ENCODE measurements around the gene TAF9.

The TAF9 gene, protein sequence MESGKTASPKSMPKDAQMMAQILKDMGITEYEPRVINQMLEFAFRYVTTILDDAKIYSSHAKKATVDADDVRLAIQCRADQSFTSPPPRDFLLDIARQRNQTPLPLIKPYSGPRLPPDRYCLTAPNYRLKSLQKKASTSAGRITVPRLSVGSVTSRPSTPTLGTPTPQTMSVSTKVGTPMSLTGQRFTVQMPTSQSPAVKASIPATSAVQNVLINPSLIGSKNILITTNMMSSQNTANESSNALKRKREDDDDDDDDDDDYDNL

GRCh38 chr5:69369340-69370121 lies at the start of gene TAF9, which contains the start of the genes AK6 and RAD17:
Gene TAF9 (minus strand): TSS chr5:69369520. CDS start chr5:69365737, 3,783 bp downstream.
Gene AK6 (minus strand): TSS chr5:69369520. CDS start chr5:69369490, 30 bp downstream.
Gene RAD17 (plus strand): TSS chr5:69369818. CDS start chr5:69372209, 2,391 bp downstream.
- TF ChIP-seq GATA2 (IDR thresholded peaks at IDR 0.05; ENCODE audit: low read depth, low read length) (no peak), GATA3 (IDR thresholded peaks at IDR 0.05; ENCODE audit: low read depth, low read length) (no peak)

- TF ChIP-seq GATA2 (IDR thresholded peaks at IDR 0.05; ENCODE audit: low read depth, low read length) (no peak), GATA3 (IDR thresholded peaks at IDR 0.05; ENCODE audit: low read depth, low read length) (no peak)
These were observed 49.2 kb upstream of the TAF9 start for GRCh38 chr5:69418554-69418953.

DNA sequence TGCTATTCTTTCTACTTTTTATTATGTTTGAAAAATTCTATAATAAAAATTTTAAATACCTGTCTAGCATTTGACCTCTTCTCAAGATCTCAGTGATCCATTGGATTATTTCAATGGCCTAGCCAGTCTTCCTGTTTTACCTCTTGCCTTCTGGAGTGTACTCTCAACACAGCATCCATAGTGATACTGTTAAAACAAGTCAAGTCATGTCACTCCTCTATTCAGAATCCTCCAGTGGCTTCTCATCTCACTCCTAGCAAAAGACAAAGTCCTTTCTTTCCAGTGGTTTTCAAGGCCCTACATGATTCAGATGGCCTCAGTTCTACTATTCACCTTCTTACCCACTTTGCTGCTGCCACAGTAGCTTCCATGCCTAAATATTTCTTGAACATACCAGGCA lies 47.4 kb upstream of the TAF9 start:
- TF ChIP-seq GATA2 (IDR thresholded peaks at IDR 0.05; ENCODE audit: low read depth, low read length) (no peak), GATA3 (IDR thresholded peaks at IDR 0.05; ENCODE audit: low read depth, low read length) (no peak)

GRCh38 chr5:69416180-69416579 lies 46.9 kb upstream of the TAF9 start:
- no peak for TF ChIP-seq GATA2 (IDR thresholded peaks at IDR 0.05; ENCODE audit: low read depth, low read length)
- no peak for TF ChIP-seq GATA3 (IDR thresholded peaks at IDR 0.05; ENCODE audit: low read depth, low read length)

DNA sequence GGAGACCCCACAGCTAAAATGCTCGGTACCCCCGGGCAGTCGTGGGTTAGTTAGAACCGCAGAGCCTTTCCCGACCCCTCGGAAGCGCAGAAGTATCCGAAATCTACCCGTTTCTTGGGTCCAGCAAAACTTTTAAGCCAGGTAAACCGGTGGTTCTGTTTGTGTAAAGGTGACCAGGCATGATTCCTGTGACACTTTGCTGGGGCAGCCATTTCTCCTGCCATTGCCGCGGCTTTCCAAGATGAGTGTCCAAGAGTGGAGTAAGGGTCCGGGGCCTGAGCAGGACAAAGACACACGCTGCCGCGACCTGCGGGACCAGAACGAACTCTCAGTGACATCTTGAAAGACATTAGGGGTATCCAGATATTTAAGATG lies 46.3 kb upstream of the TAF9 start:
- TF ChIP-seq GATA3 (IDR thresholded peaks at IDR 0.05; ENCODE audit: low read depth, low read length) (no peak), GATA2 (IDR thresholded peaks at IDR 0.05; ENCODE audit: low read depth, low read length) (no peak)

DNA sequence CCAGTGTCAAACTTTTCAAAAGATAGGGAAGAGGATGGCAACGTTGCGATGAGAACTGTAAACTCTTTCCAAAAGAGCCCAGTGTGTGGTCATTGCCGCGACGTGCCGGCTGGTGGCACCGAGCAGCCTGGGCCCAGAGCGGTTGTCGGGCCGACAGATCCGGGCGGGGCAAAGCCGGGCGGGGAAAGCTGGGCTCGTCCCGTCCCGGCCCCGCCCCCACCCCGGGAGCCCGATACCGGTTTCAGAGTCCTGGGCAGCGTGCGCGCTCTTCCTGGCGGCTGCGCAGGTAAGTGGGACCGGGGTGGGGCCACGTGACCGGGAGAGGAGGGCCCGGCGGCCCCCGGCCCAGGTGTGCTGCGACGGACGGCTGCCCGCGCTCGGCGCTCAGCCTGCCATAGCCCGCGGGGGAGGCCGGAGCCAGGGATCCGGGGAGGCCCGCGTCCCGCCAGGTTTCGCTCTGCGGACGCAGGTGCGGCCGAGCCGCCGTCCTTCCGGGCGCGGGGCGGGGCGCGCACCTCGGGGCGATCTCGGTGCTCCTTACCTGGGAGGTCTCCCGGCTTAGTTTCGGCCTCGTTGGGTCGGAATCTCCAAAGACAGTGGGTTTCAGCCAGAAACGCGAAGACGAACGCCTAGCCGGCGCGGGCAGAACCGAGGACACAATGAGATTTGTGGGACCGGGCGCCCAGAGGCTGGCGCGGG lies 45.7 kb upstream of the TAF9 start, which contains the start of gene MARVELD2:
MARVELD2 (plus strand) TSS at position 232 of the 699 bp plus-strand sequence. CDS start 4,270 bp downstream, outside the sequence.
- TF ChIP-seq GATA2 (IDR thresholded peaks at IDR 0.05; ENCODE audit: low read depth, low read length) (no peak), GATA3 (IDR thresholded peaks at IDR 0.05; ENCODE audit: low read depth, low read length) (no peak)

- no peak for TF ChIP-seq GATA2 (IDR thresholded peaks at IDR 0.05; ENCODE audit: low read depth, low read length)
- TF ChIP-seq GATA3 (IDR thresholded peaks at IDR 0.05; ENCODE audit: low read depth, low read length): no peak
These were observed 35.5 kb upstream of the TAF9 start for GRCh38 chr5:69404659-69405330.

GRCh38 chr5:69378376-69378775 lies 9.1 kb upstream of the TAF9 start:
- TF ChIP-seq GATA2 (IDR thresholded peaks at IDR 0.05; ENCODE audit: low read depth, low read length): no peak
- TF ChIP-seq GATA3 (IDR thresholded peaks at IDR 0.05; ENCODE audit: low read depth, low read length): no peak

GRCh38 chr5:69374911-69375446 lies 5.7 kb upstream of the TAF9 start:
- TF ChIP-seq GATA3 (IDR thresholded peaks at IDR 0.05; ENCODE audit: low read depth, low read length): no peak
- TF ChIP-seq GATA2 (IDR thresholded peaks at IDR 0.05; ENCODE audit: low read depth, low read length): no peak

DNA sequence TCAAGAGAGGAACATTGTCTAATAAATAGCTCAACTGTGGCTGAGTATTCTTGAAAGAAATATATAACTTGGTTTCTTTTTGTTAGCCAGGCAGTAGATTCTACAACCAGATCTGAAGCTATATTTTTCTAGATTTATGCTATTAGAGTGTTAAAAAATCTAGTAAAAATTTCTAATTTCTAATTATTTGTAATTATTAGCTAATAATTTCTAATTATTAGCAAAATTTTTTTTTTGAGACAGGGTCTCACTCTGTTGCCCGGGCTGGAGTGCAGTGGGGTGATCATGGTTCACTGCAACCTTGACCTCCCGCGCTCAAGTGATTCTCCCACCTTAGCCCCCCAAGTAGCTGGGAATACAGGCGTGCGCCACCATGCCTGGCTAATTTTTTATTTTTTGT lies 3.1 kb upstream of the TAF9 start:
- TF ChIP-seq GATA2 (IDR thresholded peaks at IDR 0.05; ENCODE audit: low read depth, low read length): no peak
- TF ChIP-seq GATA3 (IDR thresholded peaks at IDR 0.05; ENCODE audit: low read depth, low read length): no peak

DNA sequence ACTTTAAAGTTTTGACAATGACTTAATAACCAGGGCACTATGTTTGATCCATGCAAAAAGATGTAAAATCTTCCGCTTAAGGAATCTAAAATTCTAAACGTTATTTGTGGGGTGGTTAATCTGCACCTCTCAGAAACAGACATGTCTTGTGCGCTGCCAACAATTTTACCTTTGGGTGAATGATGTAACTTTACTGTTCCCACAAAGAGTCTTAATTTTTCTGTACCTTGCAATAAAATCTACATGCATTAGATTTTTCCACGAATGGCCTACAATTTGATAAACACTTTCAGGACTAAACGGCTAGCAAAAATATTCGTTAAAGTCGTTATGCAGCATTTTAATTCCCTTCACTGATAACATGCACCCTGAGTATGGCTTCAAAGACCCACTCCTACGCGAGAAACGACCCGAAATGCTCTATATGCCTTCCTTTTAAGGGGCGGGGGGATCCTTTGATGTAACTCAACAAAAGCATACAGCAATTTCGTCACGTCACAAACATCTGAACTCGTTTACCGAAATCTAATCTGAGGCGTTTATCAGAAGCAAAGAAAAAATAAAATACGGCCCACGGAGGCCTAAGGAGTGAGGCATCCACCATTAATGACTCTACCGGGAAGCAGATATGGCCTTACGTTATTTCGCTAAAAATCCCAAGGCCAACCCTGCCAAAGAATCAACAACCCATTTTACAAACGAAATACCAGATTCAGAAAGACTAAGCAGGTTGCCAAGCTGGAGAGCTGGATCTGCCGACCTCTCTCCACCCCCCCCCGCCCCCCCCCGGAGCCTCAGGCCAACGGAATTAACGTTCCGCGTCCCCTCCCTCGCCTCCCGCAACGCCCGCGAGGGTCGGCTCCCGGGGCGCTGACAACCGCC lies 621 bp downstream of the TAF9 start:
- TF ChIP-seq GATA2 (IDR thresholded peaks at IDR 0.05; ENCODE audit: low read depth, low read length) (no peak), GATA3 (IDR thresholded peaks at IDR 0.05; ENCODE audit: low read depth, low read length) (no peak)

DNA sequence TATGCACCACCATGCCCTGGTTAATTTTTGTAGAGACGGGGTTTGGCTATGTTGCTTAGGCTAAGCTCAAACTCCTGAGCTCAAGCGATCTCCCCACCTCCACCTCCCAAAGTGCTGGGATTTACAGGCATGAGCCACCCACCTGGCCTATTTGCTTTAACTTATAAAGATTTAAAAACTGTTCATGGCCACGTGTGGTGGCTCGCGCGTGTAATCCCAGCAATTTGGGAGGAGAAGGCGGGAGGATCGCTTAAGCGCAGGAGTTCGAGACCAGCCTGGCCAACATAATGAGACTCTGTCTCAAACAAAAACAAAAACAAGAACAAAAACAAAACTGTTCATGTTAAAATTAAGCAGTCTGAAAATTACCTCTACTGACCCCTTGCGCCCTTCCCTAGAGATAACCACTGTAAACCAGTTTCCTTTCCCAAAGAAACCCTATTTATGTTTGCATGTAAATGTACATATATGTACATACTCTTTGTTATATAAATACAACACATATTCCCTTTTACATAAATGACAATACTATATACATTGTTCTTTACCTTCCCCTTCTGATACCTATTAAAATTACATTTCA lies 1.5 kb downstream of the TAF9 start:
- no peak for TF ChIP-seq GATA2 (IDR thresholded peaks at IDR 0.05; ENCODE audit: low read depth, low read length)
- TF ChIP-seq GATA3 (IDR thresholded peaks at IDR 0.05; ENCODE audit: low read depth, low read length): no peak

All from SH-SY5Y (cell line).